OCI-LY1 (cell line): ENCODE measurements around the gene N4BP3.

Source experiments
- CTCF ChIP-seq: fragments of 200-600 bp; sonication (generic), shearing (Covaris generic); IDR thresholded peaks from 2 replicates; pipeline ENCODE4 v1.5.1; 2017; ENCODE audit warnings: mild to moderate bottlenecking, antibody characterized with exemption, low read length, moderate library complexity, mixed read lengths
- EZH2 ChIP-seq: fragments of 200-600 bp; sonication (generic), shearing (Covaris generic); IDR thresholded peaks from 2 replicates; pipeline ENCODE4 v1.8.0; 2017; ENCODE audit warnings: borderline replicate concordance, mixed run types, mild to moderate bottlenecking, antibody characterized with exemption, low read length, moderate library complexity, mixed read lengths

DNA sequence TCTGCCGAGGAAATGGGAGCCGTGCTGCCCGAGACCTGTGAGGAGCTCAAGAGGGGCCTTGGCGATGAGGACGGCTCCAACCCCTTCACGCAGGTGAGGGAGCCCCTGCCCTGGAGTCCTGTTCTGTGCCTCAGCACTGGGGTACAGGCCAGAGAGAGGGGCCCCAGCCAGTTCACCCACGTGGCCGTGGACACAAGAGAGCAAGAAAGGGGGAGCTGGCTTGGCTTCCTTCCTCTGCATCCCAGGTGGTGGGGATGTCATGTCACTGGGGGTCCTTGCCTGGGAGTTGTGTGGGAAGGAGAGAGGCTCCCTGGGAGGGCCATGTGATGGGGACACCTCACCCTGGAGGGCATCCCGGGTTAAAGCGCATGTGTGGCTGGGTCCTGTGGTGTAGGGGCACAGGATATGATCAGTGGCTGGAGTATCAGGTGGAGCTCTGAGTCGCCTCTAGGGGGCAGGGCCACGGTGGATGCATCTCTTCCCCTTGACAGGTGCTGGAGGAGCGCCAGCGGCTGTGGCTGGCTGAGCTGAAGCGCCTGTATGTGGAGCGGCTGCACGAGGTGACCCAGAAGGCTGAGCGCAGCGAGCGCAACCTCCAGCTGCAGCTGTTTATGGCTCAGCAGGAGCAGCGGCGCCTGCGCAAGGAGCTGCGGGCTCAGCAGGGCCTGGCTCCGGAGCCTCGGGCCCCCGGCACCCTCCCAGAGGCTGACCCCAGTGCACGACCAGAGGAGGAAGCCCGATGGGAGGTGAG is 7.5 kb downstream of the N4BP3 start:
- peak; percentile 77 for TF ChIP-seq CTCF
- no peak for TF ChIP-seq EZH2
